Fibroblast of upper back skin (primary cell): ENCODE data around the gene ISOC2.

ENCODE experiments used
- DNase-seq: peaks from one replicate; pipeline ENCODE4 v3.0.0-alpha.2; 2013

The ISOC2 gene

GRCh38 chr19:55476100-55476775, 14.8 kb upstream of the ISOC2 start, which contains the start of gene ZNF628:
Gene ZNF628 (plus strand): TSS chr19:55476617. CDS start chr19:55479911, 3,294 bp downstream.
- DNase-seq, result peak; percentile 99

GRCh38 chr19:55474269-55475265, 13.1 kb upstream of the ISOC2 start:
- peak; percentile 28 for DNase-seq

- no peak for DNase-seq
Observed at GRCh38 chr19:55473225-55474012, 12.0 kb upstream of the ISOC2 start.

GRCh38 chr19:55472463-55472862, 11.0 kb upstream of the ISOC2 start:
- peak; percentile 74 for DNase-seq

GRCh38 chr19:55471266-55471665, 9.8 kb upstream of the ISOC2 start:
- no peak for DNase-seq

- no peak for DNase-seq
Observed at GRCh38 chr19:55468054-55468393, 6.6 kb upstream of the ISOC2 start.

- DNase-seq, result peak; percentile 62
Observed at GRCh38 chr19:55467236-55468053, 6.0 kb upstream of the ISOC2 start.

DNA sequence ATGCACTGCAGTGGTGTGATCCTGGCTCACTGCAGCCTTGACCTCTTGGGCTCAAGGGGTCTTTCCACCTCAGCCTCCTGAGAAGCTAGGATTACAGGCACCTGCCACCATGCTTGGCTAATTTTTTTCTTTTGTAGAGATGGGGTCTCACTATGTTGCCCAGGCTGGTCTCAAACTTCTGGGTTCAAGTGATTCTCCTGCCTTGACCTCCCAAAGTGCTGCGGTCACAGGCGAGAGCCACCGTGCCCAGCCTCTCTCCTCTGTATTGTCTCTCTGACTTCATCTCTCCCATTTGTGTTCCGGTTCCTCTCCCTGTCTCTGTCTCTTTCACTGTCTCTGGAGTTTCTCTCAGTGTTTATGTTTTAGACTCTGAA, 4.8 kb upstream of the ISOC2 start:
- no peak for DNase-seq

- no peak for DNase-seq
Observed at GRCh38 chr19:55465460-55466240, 4.2 kb upstream of the ISOC2 start.

DNA sequence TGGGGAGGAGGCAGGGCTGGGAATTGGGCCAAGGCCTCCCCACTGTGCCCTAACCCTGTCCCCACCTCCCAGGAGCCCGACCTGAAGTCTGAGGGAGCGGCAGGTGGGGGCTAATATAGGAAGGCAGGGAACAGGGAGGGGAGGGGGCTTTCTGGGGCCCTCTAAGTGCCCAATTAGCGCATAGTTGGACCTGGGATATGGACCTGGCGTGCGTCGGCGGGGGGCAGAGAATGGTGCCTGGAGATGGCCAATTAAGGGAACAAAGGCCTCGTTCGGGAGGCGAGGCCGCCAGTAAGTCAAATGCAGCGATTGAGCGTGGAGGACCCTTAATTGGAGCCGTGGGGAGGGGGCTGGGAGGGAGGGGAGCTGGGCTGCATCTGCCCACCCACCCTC, 3.2 kb upstream of the ISOC2 start, which contains the start of gene C19orf85:
C19orf85 (minus strand) TSS at position 90 of the 393 bp plus-strand sequence. CDS start 197 bp downstream, outside the sequence.
- DNase-seq, result no peak

DNA sequence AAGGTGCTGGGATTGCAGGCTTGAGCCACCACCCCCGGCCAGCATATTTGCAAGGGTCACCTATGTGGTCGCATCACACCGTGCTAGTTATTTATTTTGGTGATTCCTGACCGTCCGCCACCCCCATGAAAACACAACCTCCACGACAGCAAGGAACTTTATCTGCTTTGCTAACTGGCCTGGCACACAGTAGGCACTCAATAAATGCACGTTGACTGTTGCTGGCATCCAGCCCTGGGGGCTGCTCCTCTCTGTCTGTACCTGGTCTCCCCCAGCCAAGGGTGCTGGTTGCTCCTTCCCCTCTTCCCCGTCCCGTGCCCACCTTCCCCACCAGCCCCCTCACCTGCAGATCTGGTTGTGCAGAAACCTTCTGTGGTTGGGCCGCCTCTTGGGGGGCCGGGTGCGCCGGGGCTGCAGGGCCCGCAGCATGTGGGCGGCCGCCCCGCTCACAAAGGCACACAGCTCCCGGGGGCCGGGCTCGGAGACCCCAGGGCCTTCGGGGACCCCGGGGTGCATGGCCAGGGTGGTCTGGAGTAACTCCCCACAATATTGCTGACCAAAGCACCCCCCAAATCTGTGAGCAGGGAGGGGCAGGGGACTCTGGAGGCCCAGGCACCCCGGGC, 2.7 kb upstream of the ISOC2 start:
- no peak for DNase-seq

- DNase-seq, result no peak
Observed at GRCh38 chr19:55463583-55464031, 2.2 kb upstream of the ISOC2 start.

GRCh38 chr19:55462722-55463121, 1.3 kb upstream of the ISOC2 start:
- DNase-seq, result no peak

DNA sequence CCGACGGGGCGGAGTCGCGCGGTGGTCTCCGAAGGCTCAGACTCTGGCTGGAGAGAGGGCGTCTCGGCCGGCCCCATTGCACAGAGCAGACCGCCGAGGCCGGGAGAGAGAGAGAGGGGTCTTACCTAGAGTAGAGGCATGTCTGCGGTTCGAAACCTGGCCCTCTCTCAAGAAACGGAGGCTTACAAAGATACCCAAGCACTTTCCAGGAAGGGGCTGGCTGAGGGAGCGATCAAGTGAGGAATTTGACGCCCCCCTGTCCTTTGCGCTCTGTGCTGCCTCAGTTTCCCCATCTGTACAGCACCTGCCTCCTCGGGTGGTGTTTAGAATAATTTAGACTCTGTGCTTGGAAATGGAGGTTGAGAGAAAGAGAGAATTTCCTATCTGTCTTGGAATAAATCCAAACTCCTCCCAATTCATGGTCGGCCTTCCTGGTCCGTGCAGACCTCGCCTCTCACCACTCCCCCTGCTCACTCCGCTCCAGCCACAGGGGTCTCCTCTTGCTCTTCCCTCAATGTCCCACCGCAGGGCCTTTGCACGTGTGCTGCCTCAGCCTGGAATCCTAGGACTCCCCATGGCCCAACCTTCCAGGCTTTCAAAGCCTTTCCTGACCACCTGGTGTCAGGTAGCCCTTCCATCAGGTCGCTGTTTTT, 658 bp upstream of the ISOC2 start:
- DNase-seq, result peak; percentile 32

- peak; percentile 80 for DNase-seq
Observed at GRCh38 chr19:55460670-55461258, 678 bp downstream of the ISOC2 start.

- DNase-seq, result peak; percentile 10
Observed at GRCh38 chr19:55459950-55460657, 1.3 kb downstream of the ISOC2 start.

- no peak for DNase-seq
Observed at GRCh38 chr19:55459551-55459949, 1.9 kb downstream of the ISOC2 start.

- no peak for DNase-seq
Observed at GRCh38 chr19:55457683-55458457, 3.6 kb downstream of the ISOC2 start.
